Neuron (in vitro differentiated cells): ENCODE measurements around the gene RNF220.

Source experiments
- H2AFZ ChIP-seq: one replicate; pipeline ENCODE4 v1.6.1; 2013; ENCODE audit warnings: low read depth, mild to moderate bottlenecking, inconsistent platforms, low read length, moderate library complexity
- H3K27me3 ChIP-seq: one replicate; pipeline ENCODE4 v1.6.1; 2013; ENCODE audit warnings: low read length; ENCODE audit not compliant: insufficient read depth
- H3K36me3 ChIP-seq: one replicate; pipeline ENCODE4 v1.6.1; 2013; ENCODE audit warnings: low read length; ENCODE audit not compliant: insufficient read depth
- H3K4me1 ChIP-seq: one replicate; pipeline ENCODE4 v1.6.1; 2013; ENCODE audit warnings: low read length; ENCODE audit not compliant: insufficient read depth
- H3K4me3 ChIP-seq: 2 replicates; pipeline ENCODE4 v1.5.1; 2013; ENCODE audit warnings: mild to moderate bottlenecking, low read length, moderate library complexity
- H3K9me3 ChIP-seq: one replicate; pipeline ENCODE4 v1.6.1; 2013; ENCODE audit warnings: low read length

Gene RNF220

DNA sequence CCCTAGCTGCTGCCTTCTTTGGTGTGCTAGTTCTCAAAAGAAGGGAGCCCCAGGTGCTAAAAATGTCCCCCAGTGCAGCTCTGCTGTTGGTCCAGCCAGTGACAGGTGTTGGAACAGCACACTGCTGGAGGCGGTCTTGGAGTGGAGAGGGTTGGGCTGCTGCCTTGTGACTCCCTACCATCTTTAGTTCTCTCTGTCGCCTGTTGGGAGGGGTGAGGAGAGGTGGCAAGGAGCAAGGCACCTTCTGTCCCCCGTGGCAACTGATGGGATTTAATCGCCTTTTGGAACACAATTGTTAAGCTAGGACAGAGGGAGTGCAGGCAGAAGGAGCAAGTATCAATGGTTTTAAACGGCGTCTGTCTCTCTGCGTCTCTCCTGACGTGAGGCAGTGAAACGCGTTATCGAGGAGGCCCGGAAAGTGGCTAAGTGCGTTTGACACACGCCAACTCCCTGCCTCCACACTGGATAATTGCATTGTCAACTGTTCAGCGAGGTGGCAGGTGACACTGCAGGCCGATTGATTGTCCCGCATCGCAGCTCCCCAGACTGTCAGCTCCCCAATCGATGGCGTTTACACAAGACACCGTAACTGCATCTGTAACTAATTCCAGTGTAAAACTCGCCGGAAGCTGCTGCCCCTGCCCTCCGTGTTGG lies 235.3 kb downstream of the RNF220 start:
- H2AFZ ChIP-seq, result no peak overlapping the region

DNA sequence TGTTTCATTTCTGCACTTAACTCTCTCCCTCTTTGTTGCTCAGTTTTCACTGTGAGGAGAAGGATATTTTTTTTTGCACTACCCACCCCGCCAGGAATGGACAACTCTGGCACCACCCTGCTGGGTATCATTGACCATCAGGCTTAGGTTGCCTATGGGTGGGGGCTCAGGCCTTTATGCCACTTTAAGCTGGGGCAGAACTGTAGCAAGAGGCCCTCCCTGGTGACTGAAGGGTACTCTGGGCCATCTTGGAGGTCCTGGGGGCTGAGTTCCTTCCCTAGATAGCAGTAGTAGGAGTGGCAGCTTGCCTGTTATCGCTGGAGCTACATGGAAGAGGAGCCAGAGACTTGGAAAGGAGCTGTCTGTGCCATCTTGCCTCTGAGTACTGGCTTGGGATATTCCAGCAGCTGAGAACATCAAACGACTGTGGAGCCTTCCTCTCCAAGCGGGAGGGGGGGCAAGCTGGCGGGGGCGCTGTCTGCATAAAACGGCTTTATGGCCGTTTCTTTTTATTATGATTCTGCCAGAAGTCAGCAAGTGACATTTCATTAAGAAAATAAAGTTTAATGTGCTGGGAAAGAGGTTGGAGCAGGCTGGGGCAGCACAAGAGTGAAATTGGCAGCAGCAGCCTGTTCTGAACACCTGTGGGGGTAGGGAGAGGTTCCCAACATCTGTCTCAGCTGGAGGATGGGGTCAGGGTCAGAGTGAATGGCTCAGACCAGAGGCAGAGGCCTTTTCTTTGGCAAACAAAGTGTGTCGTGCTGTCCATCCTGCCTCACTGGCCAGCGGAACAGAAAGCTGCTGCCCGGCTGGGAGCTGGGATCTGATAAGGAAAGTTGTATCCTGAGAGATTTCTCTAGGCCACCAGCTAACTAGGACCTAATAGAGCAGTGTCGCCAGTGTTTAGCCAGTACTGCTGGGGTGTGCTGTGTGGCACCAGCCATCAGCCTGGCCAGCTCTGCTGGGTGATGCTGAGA lies 236.4 kb downstream of the RNF220 start:
- H2AFZ ChIP-seq, result no peak overlapping the region
- H3K4me1 ChIP-seq, result no peaks in the 10 kb centered on the region
- H3K27me3 ChIP-seq, result no peaks in the 10 kb centered on the region
- H3K9me3 ChIP-seq, result no peaks in the 10 kb centered on the region
- no peak overlapping the region for H3K4me3 ChIP-seq
- peaks cover 90% of the 10 kb centered on the region for H3K36me3 ChIP-seq

More for the DNA sequence above, 235.3 kb downstream of the RNF220 start:
- no peaks in the 10 kb centered on the region for H3K9me3 ChIP-seq
- H3K4me3 ChIP-seq, result no peak overlapping the region
- no peaks in the 10 kb centered on the region for H3K27me3 ChIP-seq
- peaks cover 94% of the 10 kb centered on the region for H3K36me3 ChIP-seq
- no peaks in the 10 kb centered on the region for H3K4me1 ChIP-seq

DNA sequence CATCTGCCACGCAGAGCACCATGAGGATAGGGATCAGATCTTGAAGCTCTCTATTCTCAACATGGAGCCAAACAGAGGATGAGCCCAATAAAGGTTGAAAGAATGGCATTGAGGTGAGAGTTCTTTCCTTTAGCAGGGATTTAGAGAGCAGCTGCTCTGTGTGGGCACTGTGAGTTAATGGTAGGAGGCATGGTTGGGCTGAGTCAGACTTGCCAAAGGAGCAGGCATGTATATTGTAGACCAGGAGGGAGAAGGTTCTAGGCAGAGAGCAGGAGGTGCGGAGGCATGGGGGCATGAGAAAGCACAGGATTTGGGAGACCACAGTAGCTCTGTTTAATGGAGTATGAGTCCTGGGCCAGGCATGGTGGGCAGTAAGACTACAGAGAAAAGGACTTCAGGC lies 237.2 kb downstream of the RNF220 start:
- no peaks in the 10 kb centered on the region for H3K27me3 ChIP-seq
- H3K9me3 ChIP-seq, result no peaks in the 10 kb centered on the region
- no peaks in the 10 kb centered on the region for H3K4me1 ChIP-seq
- H3K36me3 ChIP-seq, result peaks cover 88% of the 10 kb centered on the region
- H3K4me3 ChIP-seq, result no peak overlapping the region
- no peak overlapping the region for H2AFZ ChIP-seq

DNA sequence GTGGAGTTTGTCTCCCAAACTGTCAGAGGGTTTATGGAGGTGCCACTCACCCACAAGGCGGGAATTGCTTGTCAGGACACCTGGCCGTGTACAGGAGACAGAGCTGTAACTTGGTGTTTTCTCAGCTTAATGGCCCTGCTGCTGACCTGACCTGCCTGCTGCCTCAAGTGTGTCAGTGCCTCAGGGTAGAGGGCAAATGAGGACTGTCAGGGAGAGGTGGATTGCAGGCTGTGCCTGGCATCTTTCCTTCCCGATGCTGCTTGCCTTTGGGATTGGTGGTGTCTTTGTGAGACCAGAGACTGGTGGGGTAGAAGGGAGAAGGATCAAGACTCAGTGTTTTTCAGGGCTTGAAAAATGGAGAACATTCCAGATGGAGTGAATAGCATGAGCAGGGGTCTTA lies 237.9 kb downstream of the RNF220 start:
- Histone ChIP-seq H3K27me3 (no peaks in the 10 kb centered on the region), H2AFZ (no peak overlapping the region), H3K36me3 (peaks cover 89% of the 10 kb centered on the region), H3K9me3 (no peaks in the 10 kb centered on the region), H3K4me1 (no peaks in the 10 kb centered on the region), H3K4me3 (no peak overlapping the region)

- H3K4me1 ChIP-seq, result no peaks in the 10 kb centered on the region
- no peak overlapping the region for H2AFZ ChIP-seq
- no peaks in the 10 kb centered on the region for H3K27me3 ChIP-seq
- H3K9me3 ChIP-seq, result no peaks in the 10 kb centered on the region
- H3K36me3 ChIP-seq, result peaks cover 84% of the 10 kb centered on the region
- no peak overlapping the region for H3K4me3 ChIP-seq
Observed at GRCh38 chr1:44643721-44644334, 238.8 kb downstream of the RNF220 start.

- Histone ChIP-seq H3K4me1 (peaks cover 2% of the 10 kb centered on the region), H3K36me3 (peaks cover 87% of the 10 kb centered on the region), H2AFZ (no peak overlapping the region), H3K9me3 (no peaks in the 10 kb centered on the region), H3K4me3 (no peak overlapping the region), H3K27me3 (no peaks in the 10 kb centered on the region)
Observed at GRCh38 chr1:44644806-44645205, 239.8 kb downstream of the RNF220 start.

DNA sequence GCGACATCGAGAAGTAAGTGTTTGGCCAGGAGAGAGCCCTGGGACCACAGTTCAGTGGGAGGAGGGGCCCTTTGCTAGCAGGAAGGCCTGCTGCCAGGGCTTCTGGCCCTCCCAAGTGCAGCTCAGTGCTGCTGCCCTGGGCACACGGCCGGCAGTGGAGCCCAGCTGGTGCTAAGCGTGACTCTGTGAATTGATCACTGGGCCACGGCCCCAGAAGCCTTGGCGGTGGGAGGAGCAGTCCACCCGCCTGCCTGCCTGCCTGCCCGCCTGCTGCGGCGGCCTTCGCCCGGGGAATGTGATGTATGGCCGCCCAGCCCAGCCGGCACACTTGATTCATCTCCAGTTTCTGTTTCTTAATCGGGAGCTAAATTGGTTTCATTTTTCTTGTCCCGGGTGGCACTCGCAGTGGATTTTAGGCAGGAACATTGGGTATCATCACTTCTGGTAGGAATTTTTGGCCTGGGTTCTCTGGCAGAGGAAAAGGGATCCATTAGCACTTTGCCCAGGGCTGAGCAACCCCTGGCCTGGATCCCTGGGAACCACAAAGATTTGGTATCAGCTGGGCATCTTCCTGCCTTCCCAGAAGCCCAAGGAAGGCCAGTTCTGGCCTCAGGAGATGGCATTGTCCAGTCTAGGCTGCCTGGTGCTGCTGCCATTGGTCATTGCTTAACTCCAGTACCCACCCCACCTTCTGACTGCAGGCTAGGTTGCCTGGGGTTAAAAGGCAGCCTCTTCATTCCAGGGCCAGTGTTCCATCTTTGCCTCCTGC lies 240.6 kb downstream of the RNF220 start:
- no peak overlapping the region for H2AFZ ChIP-seq
- H3K9me3 ChIP-seq, result no peaks in the 10 kb centered on the region
- H3K4me1 ChIP-seq, result peaks cover 2% of the 10 kb centered on the region
- no peak overlapping the region for H3K4me3 ChIP-seq
- H3K36me3 ChIP-seq, result peaks cover 83% of the 10 kb centered on the region
- H3K27me3 ChIP-seq, result no peaks in the 10 kb centered on the region

DNA sequence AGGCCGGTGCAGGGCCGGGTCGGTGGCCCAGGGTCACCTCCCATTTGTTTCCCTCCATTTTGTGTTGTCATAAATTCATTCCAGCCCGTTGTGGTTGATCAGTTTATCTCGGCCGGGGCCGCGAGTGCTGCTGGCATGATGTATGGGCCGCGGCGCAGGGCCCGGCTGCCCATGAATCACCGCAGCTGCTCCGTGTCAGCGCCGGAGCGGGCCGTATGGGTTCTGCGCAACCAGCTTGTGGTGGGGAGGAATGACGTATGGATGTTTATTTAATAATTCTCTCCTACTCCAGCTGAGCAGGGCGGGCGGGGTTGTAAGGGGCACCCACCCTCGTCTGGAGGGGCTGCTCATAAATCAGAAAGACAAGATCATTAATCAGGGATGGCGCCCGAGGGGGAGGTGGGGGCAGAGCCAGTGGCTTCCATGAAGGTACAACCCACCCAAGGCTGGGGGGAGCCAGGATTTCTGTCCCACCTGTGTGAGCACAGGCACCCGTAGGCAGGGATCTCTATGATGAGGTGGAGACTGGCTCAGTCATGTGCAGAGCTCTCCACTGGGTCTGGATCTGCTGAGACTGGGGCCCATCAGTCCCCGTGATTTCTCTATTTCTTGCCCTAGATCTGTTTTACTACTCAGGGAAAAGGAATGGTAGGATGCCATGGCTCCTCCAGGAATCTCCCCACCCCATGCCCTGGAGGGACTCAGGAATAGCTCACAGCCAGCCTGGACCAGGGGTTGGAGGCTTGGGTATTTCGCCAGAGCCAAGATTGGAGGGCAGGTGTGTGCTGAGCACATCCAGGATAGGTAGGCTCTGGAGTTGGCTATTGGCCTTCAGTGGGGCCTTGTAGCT lies 241.4 kb downstream of the RNF220 start:
- Histone ChIP-seq H2AFZ (no peak overlapping the region), H3K4me1 (peaks cover 2% of the 10 kb centered on the region), H3K4me3 (no peak overlapping the region), H3K27me3 (no peaks in the 10 kb centered on the region), H3K9me3 (no peaks in the 10 kb centered on the region), H3K36me3 (peaks cover 83% of the 10 kb centered on the region)

GRCh38 chr1:44647896-44648295 lies 242.8 kb downstream of the RNF220 start:
- Histone ChIP-seq H3K36me3 (peaks cover 69% of the 10 kb centered on the region), H3K9me3 (no peaks in the 10 kb centered on the region), H3K4me3 (no peak overlapping the region), H2AFZ (no peak overlapping the region), H3K4me1 (peaks cover 2% of the 10 kb centered on the region), H3K27me3 (no peaks in the 10 kb centered on the region)

GRCh38 chr1:44648529-44649250 lies 243.6 kb downstream of the RNF220 start:
- H3K4me1 ChIP-seq, result peaks cover 2% of the 10 kb centered on the region
- H2AFZ ChIP-seq, result no peak overlapping the region
- no peaks in the 10 kb centered on the region for H3K27me3 ChIP-seq
- H3K36me3 ChIP-seq, result peaks cover 63% of the 10 kb centered on the region
- H3K9me3 ChIP-seq, result no peaks in the 10 kb centered on the region
- no peak overlapping the region for H3K4me3 ChIP-seq

- Histone ChIP-seq H3K4me3 (no peak overlapping the region), H3K27me3 (no peaks in the 10 kb centered on the region), H3K4me1 (peaks cover 2% of the 10 kb centered on the region), H3K9me3 (no peaks in the 10 kb centered on the region), H2AFZ (no peak overlapping the region), H3K36me3 (peaks cover 57% of the 10 kb centered on the region)
Observed at GRCh38 chr1:44649788-44650158, 244.7 kb downstream of the RNF220 start.
